22Rv1 (cell line): ENCODE data around the gene PARD3B.

Experiments
- CTCF ChIP-seq: fragments of 450-650 bp; IDR thresholded peaks from 2 replicates; pipeline ENCODE4 v1.5.1; 2017; ENCODE audit warnings: mild to moderate bottlenecking
- ZFX ChIP-seq: fragments of 450-650 bp; IDR thresholded peaks from 2 replicates; pipeline ENCODE4 v1.6.1; 2017; ENCODE audit warnings: antibody characterized with exemption, borderline replicate concordance

- TF ChIP-seq CTCF (no peak), ZFX (no peak)
Observed at GRCh38 chr2:205024822-205025518, 479.7 kb downstream of the PARD3B start.
